ENCODE results near the gene HIGD1A. TPM values are rescaled to one million over a fixed set of nuclear protein-coding genes. Genes with fewer than 3 reads are reported as not detected.
A peak's percentile ranks its signal among the peaks of the same experiment; 100 is the strongest.

HIGD1A gene
- total RNA-seq, 1 donor from 2014 or later: 150 TPM

- no peak overlapping the region for H3K27ac Mint-ChIP-seq (ENCODE audit: unreplicated experiment)
- Histone ChIP-seq H2AFZ (ENCODE audit: low read depth, low read length) (no peak overlapping the region), H3K9ac (ENCODE audit: low read length) (no peak overlapping the region), H4K20me1 (ENCODE audit: insufficient read depth, low read length) (no peaks in the 10 kb centered on the region), H3K36me3 (ENCODE audit: insufficient read depth, low read length) (no peaks in the 10 kb centered on the region), H3K27ac (ENCODE audit: low read depth, low read length) (no peak overlapping the region), H3K27me3 (ENCODE audit: insufficient read depth, low read length) (peaks cover 5% of the 10 kb centered on the region), H3K4me1 (ENCODE audit: insufficient read depth, low read length) (no peaks in the 10 kb centered on the region), H3K9me3 (ENCODE audit: insufficient read depth, low read depth, low read length) (no peaks in the 10 kb centered on the region), H3K4me2 (ENCODE audit: low read length) (no peak overlapping the region), H3K4me3 (ENCODE audit: insufficient read depth, low read depth, low read length) (no peak overlapping the region), H3K79me2 (ENCODE audit: insufficient read depth, low read length) (no peaks in the 10 kb centered on the region)
- DNase-seq (ENCODE audit: low read depth) (no peak), FAIRE-seq (no peak)
- no peaks in the 10 kb centered on the region for H3K9me3 Mint-ChIP-seq (ENCODE audit: unreplicated experiment)
- TF ChIP-seq CTCF (IDR thresholded peaks at IDR 0.05; ENCODE audit: insufficient read depth, low read depth, low read length): no peak
- peaks cover 23% of the 10 kb centered on the region for H3K4me1 Mint-ChIP-seq (ENCODE audit: low read depth, unreplicated experiment)
- H3K36me3 Mint-ChIP-seq (ENCODE audit: low read depth, unreplicated experiment): no peaks in the 10 kb centered on the region
- H3K4me3 Mint-ChIP-seq (ENCODE audit: unreplicated experiment): no peak overlapping the region
- no peaks in the 10 kb centered on the region for H3K27me3 Mint-ChIP-seq (ENCODE audit: low read depth, unreplicated experiment)
Measured at GRCh38 chr3:42853056-42853455, 48.8 kb upstream of the HIGD1A start.

GRCh38 chr3:42852441-42852840, 48.2 kb upstream of the HIGD1A start:
- Mint-ChIP-seq H3K4me1 (ENCODE audit: low read depth, unreplicated experiment) (peaks cover 27% of the 10 kb centered on the region), H3K36me3 (ENCODE audit: low read depth, unreplicated experiment) (no peaks in the 10 kb centered on the region), H3K9me3 (ENCODE audit: unreplicated experiment) (no peaks in the 10 kb centered on the region), H3K27ac (ENCODE audit: unreplicated experiment) (peak overlapping the region; percentile 82), H3K4me3 (ENCODE audit: unreplicated experiment) (peak overlapping the region; percentile 6), H3K27me3 (ENCODE audit: low read depth, unreplicated experiment) (no peaks in the 10 kb centered on the region)
- H2AFZ ChIP-seq (ENCODE audit: low read depth, low read length): no peak overlapping the region
- TF ChIP-seq CTCF (IDR thresholded peaks at IDR 0.05; ENCODE audit: insufficient read depth, low read depth, low read length) (no peak), EZH2 (IDR thresholded peaks at IDR 0.05; ENCODE audit: insufficient read depth, low read length) (no peak)
- H3K9me3 ChIP-seq (ENCODE audit: insufficient read depth, low read depth, low read length): no peaks in the 10 kb centered on the region
- no peak overlapping the region for H3K27ac ChIP-seq (ENCODE audit: low read depth, low read length)
- H4K20me1 ChIP-seq (ENCODE audit: insufficient read depth, low read length): no peaks in the 10 kb centered on the region
- H3K36me3 ChIP-seq (ENCODE audit: insufficient read depth, low read length): no peaks in the 10 kb centered on the region
- peaks cover 5% of the 10 kb centered on the region for H3K27me3 ChIP-seq (ENCODE audit: insufficient read depth, low read length)
- no peak for DNase-seq (ENCODE audit: low read depth)
- H3K4me3 ChIP-seq (ENCODE audit: insufficient read depth, low read depth, low read length): no peak overlapping the region
- H3K79me2 ChIP-seq (ENCODE audit: insufficient read depth, low read length): no peaks in the 10 kb centered on the region
- no peaks in the 10 kb centered on the region for H3K4me1 ChIP-seq (ENCODE audit: insufficient read depth, low read length)
- FAIRE-seq: no peak
- H3K9ac ChIP-seq (ENCODE audit: low read length): no peak overlapping the region
- H3K4me2 ChIP-seq (ENCODE audit: low read length): no peak overlapping the region

- Histone ChIP-seq H3K27ac (ENCODE audit: low read depth, low read length) (no peak overlapping the region), H3K4me2 (ENCODE audit: low read length) (no peak overlapping the region), H2AFZ (ENCODE audit: low read depth, low read length) (no peak overlapping the region), H3K4me3 (ENCODE audit: insufficient read depth, low read depth, low read length) (no peak overlapping the region), H4K20me1 (ENCODE audit: insufficient read depth, low read length) (no peaks in the 10 kb centered on the region), H3K36me3 (ENCODE audit: insufficient read depth, low read length) (no peaks in the 10 kb centered on the region), H3K9me3 (ENCODE audit: insufficient read depth, low read depth, low read length) (no peaks in the 10 kb centered on the region), H3K9ac (ENCODE audit: low read length) (no peak overlapping the region), H3K4me1 (ENCODE audit: insufficient read depth, low read length) (no peaks in the 10 kb centered on the region), H3K79me2 (ENCODE audit: insufficient read depth, low read length) (no peaks in the 10 kb centered on the region), H3K27me3 (ENCODE audit: insufficient read depth, low read length) (peaks cover 3% of the 10 kb centered on the region)
- Mint-ChIP-seq H3K27me3 (ENCODE audit: low read depth, unreplicated experiment) (no peaks in the 10 kb centered on the region), H3K27ac (ENCODE audit: unreplicated experiment) (peak overlapping the region; percentile 88), H3K36me3 (ENCODE audit: low read depth, unreplicated experiment) (no peaks in the 10 kb centered on the region), H3K4me1 (ENCODE audit: low read depth, unreplicated experiment) (peaks cover 38% of the 10 kb centered on the region), H3K9me3 (ENCODE audit: unreplicated experiment) (no peaks in the 10 kb centered on the region), H3K4me3 (ENCODE audit: unreplicated experiment) (no peak overlapping the region)
- FAIRE-seq (no peak), DNase-seq (ENCODE audit: low read depth) (peak; percentile 14)
- no peak for TF ChIP-seq EZH2 (IDR thresholded peaks at IDR 0.05; ENCODE audit: insufficient read depth, low read length)
- TF ChIP-seq CTCF (IDR thresholded peaks at IDR 0.05; ENCODE audit: insufficient read depth, low read depth, low read length): no peak
Measured at GRCh38 chr3:42851228-42851834, 47.0 kb upstream of the HIGD1A start.
